SK-MEL-5 (cell line): Measurements from ENCODE around the gene KLHL28. TPM values are rescaled to one million over a fixed set of nuclear protein-coding genes. Genes with fewer than 3 reads are reported as not detected.

Experiments used
- DNase-seq: peaks from one replicate; pipeline ENCODE4 v3.0.0-alpha.2; 2016; ENCODE audit warnings: low read depth, low spot score
- in situ Hi-C: cut with HindIII; loops from 2 replicates; pipeline ENCODE4 v1.10.0; 2016; ENCODE audit warnings: low sequenced_read_pairs, high pct_unique_total_duplicates, low pct_unique_long_range_greater_than_20kb
- total RNA-seq: library from RNA; depleted of rRNA; stranded (reverse); fragments of >200 nt; shearing (Covaris generic); gene quantifications from 2 replicates; pipeline ENCODE4 v1.2.3, GENCODE V29; 2014

Gene KLHL28
- total RNA-seq, 1 experiment from 2014 or later: 8.6 TPM

- peak; percentile 2 for DNase-seq
- in situ Hi-C loops: no loop called here
Measured at GRCh38 chr14:44963044-44963528, 1.3 kb upstream of the KLHL28 start.

GRCh38 chr14:44962334-44963043 is 742 bp upstream of the KLHL28 start:
- DNase-seq: peak; percentile 6
- in situ Hi-C loops: no loop called here

- DNase-seq: peak; percentile 58
- in situ Hi-C loops: no loop called here
Measured at GRCh38 chr14:44961151-44961553, 595 bp downstream of the KLHL28 start.

GRCh38 chr14:44960646-44961045 is 1.1 kb downstream of the KLHL28 start:
- in situ Hi-C loops: no loop called here
- DNase-seq: no peak

GRCh38 chr14:44960146-44960545 is 1.6 kb downstream of the KLHL28 start:
- peak; percentile 18 for DNase-seq

GRCh38 chr14:44959538-44959937 is 2.2 kb downstream of the KLHL28 start:
- in situ Hi-C loops: no loop called here
- DNase-seq: no peak

More at GRCh38 chr14:44960146-44960545, 1.6 kb downstream of the KLHL28 start:
- in situ Hi-C loops: no loop called here

GRCh38 chr14:44956866-44957265 is 4.9 kb downstream of the KLHL28 start:
- DNase-seq: no peak
- in situ Hi-C loops: no loop called here

GRCh38 chr14:44955528-44955927 is 6.2 kb downstream of the KLHL28 start:
- DNase-seq: no peak
- in situ Hi-C loops: no loop called here

GRCh38 chr14:44954750-44955149 is 7.0 kb downstream of the KLHL28 start:
- in situ Hi-C loops: no loop called here
- no peak for DNase-seq

- DNase-seq: no peak
- in situ Hi-C loops: no loop called here
Measured at GRCh38 chr14:44952391-44953110, 9.2 kb downstream of the KLHL28 start.

GRCh38 chr14:44951051-44951450 is 10.7 kb downstream of the KLHL28 start:
- in situ Hi-C loops: no loop called here

GRCh38 chr14:44945264-44945663 is 16.5 kb downstream of the KLHL28 start:
- DNase-seq: no peak

More at GRCh38 chr14:44951051-44951450, 10.7 kb downstream of the KLHL28 start:
- no peak for DNase-seq

GRCh38 chr14:44944107-44944506 is 17.6 kb downstream of the KLHL28 start:
- in situ Hi-C loops: no loop called here
- DNase-seq: no peak

More at GRCh38 chr14:44945264-44945663, 16.5 kb downstream of the KLHL28 start:
- in situ Hi-C loops: no loop called here

- peak; percentile 28 for DNase-seq
- in situ Hi-C loops: no loop called here
Measured at GRCh38 chr14:44942436-44942835, 19.3 kb downstream of the KLHL28 start.

GRCh38 chr14:44941591-44941990 is 20.2 kb downstream of the KLHL28 start:
- in situ Hi-C loops: no loop called here

GRCh38 chr14:44940944-44941343 is 20.8 kb downstream of the KLHL28 start:
- in situ Hi-C loops: no loop called here
- no peak for DNase-seq

More at GRCh38 chr14:44941591-44941990, 20.2 kb downstream of the KLHL28 start:
- DNase-seq: no peak

- in situ Hi-C loops: no loop called here
- DNase-seq: no peak
Measured at GRCh38 chr14:44940211-44940610, 21.5 kb downstream of the KLHL28 start.

GRCh38 chr14:44937547-44937946 is 24.2 kb downstream of the KLHL28 start:
- in situ Hi-C loops: no loop called here
- DNase-seq: no peak

- in situ Hi-C loops: no loop called here
- DNase-seq: no peak
Measured at GRCh38 chr14:44935155-44935554, 26.6 kb downstream of the KLHL28 start.
